GM12891 (cell line): ENCODE measurements around the gene KIDINS220.

Source experiments
- DNase-seq: peaks from one replicate; pipeline ENCODE4 v3.0.0; 2011; ENCODE audit warnings: low spot score; ENCODE audit not compliant: insufficient read length
- FAIRE-seq: peaks from 2 replicates; lab custom pipeline; 2011; peaks lifted over from hg19 to GRCh38; lab: Jason Lieb, UNC
- PAX5 ChIP-seq: IDR thresholded peaks from 2 replicates; pipeline ENCODE4 v1.6.1; 2011; ENCODE audit warnings: low read length, moderate library complexity, mild to moderate bottlenecking; ENCODE audit not compliant: insufficient read depth, severe bottlenecking
- POLR2A ChIP-seq: IDR thresholded peaks from 2 replicates; pipeline ENCODE4 v1.6.1; 2011; ENCODE audit warnings: low read depth, low read length, control low read depth
- POLR2AphosphoS5 ChIP-seq: IDR thresholded peaks from 2 replicates; pipeline ENCODE4 v1.6.1; 2011; ENCODE audit warnings: low read depth, low read length, control low read depth
- POU2F2 ChIP-seq: IDR thresholded peaks from 2 replicates; pipeline ENCODE4 v1.6.1; 2011; ENCODE audit warnings: low read depth, mild to moderate bottlenecking, control low read depth, low read length, moderate library complexity
- SPI1 ChIP-seq: IDR thresholded peaks from 2 replicates; pipeline ENCODE4 v1.6.1; 2011; ENCODE audit warnings: low read depth, low read length, control low read depth
- TAF1 ChIP-seq: IDR thresholded peaks from 2 replicates; pipeline ENCODE4 v1.6.1; 2011; ENCODE audit warnings: low read depth, low read length, control low read depth

KIDINS220 gene

DNA sequence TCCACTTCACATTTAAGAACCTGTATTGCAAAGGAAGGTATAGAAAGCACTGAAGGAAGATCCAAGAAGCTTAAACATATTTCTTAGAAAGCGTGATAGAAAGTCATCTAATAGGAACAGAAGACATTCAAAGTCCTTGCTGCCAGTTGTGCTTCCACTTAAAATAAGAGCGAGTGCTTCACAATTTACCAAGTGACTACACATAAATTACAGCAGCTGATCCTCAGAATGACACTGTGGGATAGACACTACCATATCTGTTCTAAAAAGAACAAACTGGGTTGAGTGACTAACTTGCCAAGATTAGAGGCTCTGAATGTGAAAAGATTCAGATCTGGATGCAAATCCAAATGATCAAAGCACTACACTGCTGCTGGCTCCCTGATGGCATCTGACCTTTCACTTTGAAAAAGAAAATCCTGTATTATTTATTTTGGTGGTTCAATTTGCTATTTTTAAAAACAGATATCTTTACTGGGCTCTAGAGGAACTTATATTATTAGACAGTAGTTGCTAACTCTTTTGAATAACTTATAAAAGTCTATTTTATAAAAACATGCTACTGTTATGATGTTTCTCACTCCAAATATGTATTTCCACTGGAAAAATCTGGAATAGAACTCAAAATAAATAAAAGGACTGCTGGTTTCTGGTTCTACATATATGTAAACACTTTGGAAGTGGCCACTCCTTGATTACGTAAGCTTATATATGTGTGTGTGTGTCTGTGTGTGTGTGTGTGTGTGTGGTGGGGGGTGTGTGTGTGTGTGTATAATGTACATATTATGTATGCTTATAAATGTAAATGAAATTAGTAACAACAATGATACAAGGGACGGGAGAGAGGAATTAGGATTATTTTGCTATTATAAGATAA, 57.4 kb downstream of the KIDINS220 start:
- DNase-seq = no peak
- FAIRE-seq = no peak
- TF ChIP-seq POLR2A = no peak
- no peak for TF ChIP-seq SPI1
- TF ChIP-seq POLR2AphosphoS5 = no peak
- TF ChIP-seq POU2F2 = no peak
- TF ChIP-seq TAF1 = no peak
- no peak for TF ChIP-seq PAX5

DNA sequence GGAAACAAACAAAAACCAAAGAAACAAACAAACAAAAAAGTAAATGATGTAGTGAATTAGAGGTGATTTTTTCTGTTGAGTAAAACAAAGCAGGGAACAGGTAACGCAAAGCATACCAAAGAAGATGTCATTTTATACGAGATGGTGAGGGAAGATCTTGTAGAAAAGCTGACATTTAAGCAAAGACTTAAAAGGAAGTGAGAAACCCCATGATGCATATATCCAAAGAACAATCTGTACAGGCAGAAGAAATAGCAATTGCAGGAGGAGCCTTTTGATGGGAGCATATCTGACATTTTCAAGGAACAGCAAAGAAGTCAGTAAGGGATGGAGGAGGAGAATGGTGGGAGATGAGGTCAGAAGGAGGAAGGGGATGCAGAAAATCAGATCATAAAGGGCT, 63.0 kb downstream of the KIDINS220 start:
- TF ChIP-seq POLR2A (no peak), POU2F2 (no peak), PAX5 (no peak), TAF1 (no peak), POLR2AphosphoS5 (no peak), SPI1 (peak; percentile 39; the same call in 1 of the 2 replicates)
- no peak for DNase-seq
- FAIRE-seq = no peak

DNA sequence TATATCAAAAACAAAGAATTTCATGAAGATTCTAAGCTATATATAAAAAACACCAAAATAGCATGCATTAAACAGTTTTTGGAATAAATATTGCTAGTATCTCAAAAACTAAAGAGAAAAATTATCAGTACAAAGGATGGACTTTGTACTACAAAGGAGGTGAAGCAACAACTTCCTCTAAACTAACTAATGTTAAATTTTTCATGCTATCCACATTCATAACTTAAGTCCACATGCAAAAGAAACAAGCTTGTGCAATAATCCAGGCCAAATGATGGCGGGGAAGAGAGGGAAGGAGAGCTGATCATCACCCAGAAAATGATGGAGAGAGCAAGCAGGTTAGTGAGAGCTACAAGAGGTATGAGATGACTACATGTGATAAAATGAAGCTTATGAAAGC, 70.1 kb downstream of the KIDINS220 start:
- no peak for DNase-seq
- no peak for FAIRE-seq
- TF ChIP-seq SPI1 = no peak
- TF ChIP-seq POLR2AphosphoS5 = no peak
- TF ChIP-seq PAX5 = no peak
- TF ChIP-seq POU2F2 = no peak
- TF ChIP-seq TAF1 = no peak
- no peak for TF ChIP-seq POLR2A

DNA sequence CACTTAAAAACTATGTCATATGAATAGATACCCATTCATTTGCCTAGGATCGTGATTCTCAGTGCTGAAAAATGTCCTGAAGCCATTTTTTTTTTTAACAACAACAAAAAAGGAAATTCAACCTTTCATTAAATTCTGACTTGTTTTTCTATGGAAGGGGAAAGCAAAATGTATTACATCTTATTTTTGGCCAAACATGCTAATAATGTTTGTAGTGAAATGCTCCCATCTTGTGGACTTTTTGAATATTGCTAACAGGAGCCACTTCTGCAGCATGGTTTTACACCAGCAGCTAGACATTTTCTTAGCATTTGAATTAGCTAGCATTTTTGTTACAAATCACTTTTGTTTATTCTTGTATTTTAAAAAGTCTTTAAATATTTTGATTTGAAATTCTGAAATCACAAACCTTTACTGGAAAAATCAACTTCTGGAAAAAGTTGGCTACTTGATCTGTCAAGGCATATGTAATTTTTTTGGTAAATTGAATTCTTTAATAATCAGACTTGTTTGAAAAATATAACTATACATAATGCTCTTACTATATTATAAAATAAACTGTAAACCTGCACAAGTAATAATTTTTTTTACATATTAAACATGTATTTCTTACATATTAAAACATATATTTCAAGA, 75.8 kb downstream of the KIDINS220 start:
- TF ChIP-seq POU2F2 = no peak
- no peak for TF ChIP-seq TAF1
- no peak for TF ChIP-seq POLR2A
- no peak for TF ChIP-seq POLR2AphosphoS5
- no peak for TF ChIP-seq PAX5
- TF ChIP-seq SPI1 = no peak
- DNase-seq (no peak), FAIRE-seq (no peak)

DNA sequence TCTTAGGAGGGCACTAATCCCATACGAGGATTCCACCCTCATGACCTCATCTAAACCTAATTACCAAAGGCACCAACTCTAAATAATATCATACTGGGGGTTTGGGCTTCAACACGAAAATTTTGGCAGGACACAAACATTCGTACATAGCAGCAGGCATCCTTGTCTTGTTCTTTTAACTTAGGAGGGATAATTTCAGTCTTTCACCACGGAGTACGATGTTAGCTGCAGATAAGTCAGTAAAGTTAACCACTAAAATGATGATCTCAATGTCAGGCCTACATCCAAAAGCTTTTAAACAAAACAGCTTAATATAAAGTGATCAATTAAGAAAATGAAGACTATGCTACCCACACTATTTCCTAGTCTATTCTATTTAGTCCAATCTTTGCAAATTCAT, 80.7 kb downstream of the KIDINS220 start:
- DNase-seq = no peak
- TF ChIP-seq PAX5 (no peak), SPI1 (no peak), POLR2AphosphoS5 (no peak), POU2F2 (no peak), POLR2A (no peak), TAF1 (no peak)
- FAIRE-seq = no peak

DNA sequence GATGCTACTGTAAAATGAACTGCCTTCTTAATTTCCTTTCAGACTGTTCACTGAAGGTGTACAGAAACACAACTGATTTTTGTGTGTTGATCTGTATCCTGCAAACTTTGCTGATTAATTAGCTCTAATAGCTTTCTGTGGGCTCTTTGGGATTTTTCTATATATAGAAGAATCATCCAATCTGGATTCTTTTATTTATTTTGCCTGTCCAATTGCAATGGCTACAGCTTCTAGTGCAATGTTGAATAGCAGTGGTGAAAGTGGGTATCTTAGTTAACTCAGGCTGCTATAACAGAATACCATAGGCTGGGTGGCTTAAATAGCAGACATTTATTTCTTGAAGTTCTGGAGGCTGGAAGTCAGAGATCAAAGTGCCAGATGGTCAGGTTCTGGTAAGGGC, 81.2 kb downstream of the KIDINS220 start:
- FAIRE-seq (no peak), DNase-seq (no peak)
- no peak for TF ChIP-seq TAF1
- no peak for TF ChIP-seq POU2F2
- TF ChIP-seq POLR2A = no peak

DNA sequence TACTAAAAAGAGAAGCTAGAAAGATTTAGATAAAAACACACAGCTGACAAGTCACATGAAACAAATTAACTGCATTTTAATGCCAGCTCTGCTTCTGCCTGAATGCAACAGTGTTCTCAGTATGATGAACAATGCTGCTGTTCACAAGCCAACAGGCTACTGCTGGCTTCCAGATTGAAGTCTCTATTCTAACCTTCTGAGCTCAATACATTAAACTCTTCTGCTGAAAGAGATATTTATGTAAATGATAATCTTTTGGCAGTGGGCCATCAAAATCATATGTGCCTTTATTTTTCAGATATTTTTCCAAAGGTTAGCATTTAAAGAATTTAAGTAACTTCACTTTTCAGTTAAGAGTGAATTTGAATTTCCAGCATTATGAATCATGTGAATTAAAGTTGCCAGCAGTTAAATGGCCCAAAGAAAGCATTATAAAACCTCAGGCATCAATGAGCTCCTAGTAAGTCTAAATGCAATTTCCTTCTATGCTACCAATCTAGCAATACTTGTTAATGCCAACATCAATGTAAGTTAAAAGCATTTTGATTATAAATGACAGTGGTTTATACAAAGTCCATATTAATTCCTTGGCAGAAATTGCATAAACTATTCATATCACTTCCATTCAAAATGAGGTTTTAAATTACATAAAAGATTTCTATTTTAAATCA, 83.2 kb downstream of the KIDINS220 start:
- TF ChIP-seq POLR2AphosphoS5 = no peak
- no peak for FAIRE-seq
- DNase-seq = no peak

DNA sequence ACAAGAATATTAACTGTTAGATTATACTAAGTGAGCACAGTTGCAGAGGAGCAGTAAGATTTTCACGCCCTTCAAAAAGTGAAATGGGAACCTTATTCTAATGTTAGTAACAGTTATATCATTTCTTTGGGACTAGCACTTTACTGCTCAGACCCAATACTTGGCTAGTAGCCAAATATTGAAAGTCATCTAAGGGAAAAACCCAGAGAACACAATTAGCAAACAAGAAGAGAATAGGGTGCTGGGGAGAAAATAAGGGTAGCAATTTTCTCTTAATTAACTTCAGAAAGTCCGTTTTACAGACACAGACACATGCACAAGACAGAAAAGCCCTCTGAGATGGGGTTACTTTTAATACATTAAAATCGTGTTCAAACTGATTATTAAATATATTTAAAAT, 83.8 kb downstream of the KIDINS220 start:
- no peak for FAIRE-seq
- DNase-seq = no peak
- TF ChIP-seq SPI1 (no peak), TAF1 (no peak), PAX5 (no peak), POU2F2 (no peak), POLR2A (no peak), POLR2AphosphoS5 (no peak)

DNA sequence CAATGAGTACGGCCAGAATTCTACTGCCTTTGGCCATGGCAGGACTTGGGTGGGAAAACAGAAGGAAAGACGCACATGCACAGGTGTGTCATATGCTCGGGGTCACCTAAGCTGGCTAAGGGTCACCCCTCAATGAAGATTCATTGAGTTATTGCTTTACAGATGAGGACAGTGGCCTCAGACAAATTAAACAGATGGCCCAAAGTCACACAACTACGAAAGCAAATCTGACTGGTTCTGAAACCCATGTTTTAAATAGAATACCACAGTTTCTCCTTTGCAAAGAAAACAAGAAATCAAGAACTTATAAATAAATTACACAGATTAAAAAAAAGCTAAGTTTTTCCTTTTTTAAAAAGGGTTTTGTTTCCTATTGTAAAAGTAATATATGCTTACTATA, 85.0 kb downstream of the KIDINS220 start:
- TF ChIP-seq SPI1 = no peak
- FAIRE-seq (no peak), DNase-seq (no peak)

DNA sequence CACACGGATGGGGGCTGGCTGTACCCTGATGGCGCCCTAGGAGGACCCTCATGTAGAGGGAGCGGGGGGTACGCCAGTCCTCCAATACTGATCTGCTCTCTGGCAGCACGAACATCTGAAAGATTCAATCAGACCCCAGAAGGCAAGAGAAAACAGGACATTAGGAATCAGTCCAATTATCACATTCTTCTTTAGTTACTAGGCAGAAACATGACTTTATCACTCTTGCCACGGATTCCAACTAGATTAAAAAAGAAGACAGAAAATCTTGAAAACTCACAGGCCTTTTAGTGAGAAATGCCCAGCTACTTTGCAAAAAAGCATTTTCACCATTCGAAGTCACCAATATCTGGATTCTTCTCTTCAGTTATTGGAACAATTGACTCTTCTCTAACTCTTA, 87.2 kb downstream of the KIDINS220 start:
- DNase-seq (no peak), FAIRE-seq (no peak)
- TF ChIP-seq PAX5 = no peak
- no peak for TF ChIP-seq POLR2A
- no peak for TF ChIP-seq TAF1
